Measurements from ENCODE around the gene CLPX.
"Not testable (repeated sequence)": the region's sequence is repeated elsewhere in the genome, so short reads cannot be mapped to it uniquely, and the experiment has no call there.

CLPX gene

DNA sequence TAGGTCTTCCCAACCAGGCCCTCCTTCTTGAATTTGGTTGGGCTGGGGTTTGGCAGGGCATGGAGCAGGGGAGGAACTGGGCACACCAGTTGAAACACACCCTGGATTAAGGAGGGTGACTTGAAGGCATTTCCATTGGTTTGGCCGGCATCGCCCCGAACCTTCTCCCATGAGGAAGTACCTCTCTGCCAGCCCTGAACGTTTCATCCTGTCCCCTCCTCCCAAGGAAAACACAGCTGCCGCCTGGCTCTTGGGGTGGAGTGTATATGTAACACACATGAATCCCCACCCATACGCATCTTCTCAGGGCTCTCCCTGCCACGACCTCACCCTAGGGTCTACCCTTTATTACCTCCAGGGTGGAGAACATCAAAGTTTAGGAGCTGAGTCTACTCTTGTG lies 84.7 kb downstream of the CLPX start:
- DNase-seq (ENCODE audit: low read depth), result no peak

DNA sequence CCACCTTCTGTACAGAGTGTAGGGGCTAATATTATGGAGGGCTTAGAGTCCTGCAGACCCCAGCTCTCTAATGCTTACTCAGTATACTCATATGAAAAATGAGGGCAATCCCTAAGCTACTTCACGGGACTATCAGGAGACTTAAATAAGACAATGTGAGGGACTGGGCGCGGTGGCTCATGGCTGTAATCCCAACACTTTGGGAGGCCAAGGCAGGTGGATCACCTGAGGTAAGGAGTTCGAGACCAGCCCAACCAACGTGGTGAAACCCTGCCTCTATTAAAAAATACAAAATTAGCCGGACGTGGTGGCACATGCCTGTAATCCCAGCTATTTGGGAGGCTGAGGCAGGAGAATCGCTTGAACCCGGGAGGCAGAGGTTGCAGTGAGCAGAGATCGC lies 85.3 kb downstream of the CLPX start:
- DNase-seq (ENCODE audit: low read depth), result not testable (repeated sequence)

DNA sequence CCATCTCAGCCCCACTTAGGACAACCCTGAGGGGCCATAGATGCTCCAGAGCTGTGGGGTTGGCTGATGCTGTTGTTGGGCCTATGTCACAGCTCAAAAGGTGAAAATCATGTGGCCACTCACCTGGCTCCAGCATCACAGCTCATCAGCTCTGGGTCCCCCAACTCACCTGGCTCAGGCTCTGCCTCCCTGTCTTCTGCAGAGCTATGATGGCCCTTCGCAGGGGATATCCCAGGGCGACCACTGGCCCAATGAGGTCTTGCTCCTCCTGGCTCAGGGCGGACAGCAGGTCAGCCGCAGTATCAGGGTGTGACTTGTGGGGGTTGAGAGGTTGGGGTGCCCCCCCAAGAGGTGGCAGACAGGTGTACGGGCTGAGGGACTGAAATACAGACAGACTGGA lies 85.8 kb downstream of the CLPX start:
- DNase-seq (ENCODE audit: low read depth), result no peak

Measured in stromal cell of bone marrow (primary cell).